K562 (cell line): ENCODE data around the gene SH3BGR. TPM values are rescaled to one million over a fixed set of nuclear protein-coding genes. Genes with fewer than 3 reads are reported as not detected.
A peak's percentile ranks its signal among the peaks of the same experiment; 100 is the strongest.

Experiments used
- ATAC-seq: fragments of 200-7000 bp; cut with Tn5 transposase; 3 replicates; pipeline ENCODE4 v1.9.1; 2020; ENCODE audit warnings: moderate library complexity
- BruUV-seq: library from RNA; stranded (reverse); fragments of 400-500 nt; replicated peaks from 2 replicates; lab custom pipeline; 2021; lab: Mats Ljungman, UMichigan
- CTCF ChIA-PET: fragments of 300-600 bp; formaldehyde crosslinking; extraction: SDS; loops from one replicate; lab custom pipeline; 2021; ENCODE audit warnings: low intra/inter-chr PET ratio; lab: Yijun Ruan, JAX
- POLR2A ChIA-PET: fragments of 300-600, 350-650 bp; sonication (Branson Sonifier 250); formaldehyde crosslinking; extraction: SDS; loops from one replicate; lab custom pipeline; 2021; ENCODE audit warnings: antibody characterized with exemption, inconsistent platforms; lab: Yijun Ruan, JAX
- DNase-seq, 4 experiments: peaks; one replicate each; pipeline versions ENCODE4 v3.0.0 to v3.0.0-alpha.2; 2011 to 2018; ENCODE audit warnings: low spot score in 3 of 4, mixed read lengths in 3 of 4; ENCODE audit errors: extremely low read depth in 1 of 4
- FAIRE-seq: peaks from 2 replicates; lab custom pipeline; 2011; peaks lifted over from hg19 to GRCh38; lab: Jason Lieb, UNC
- H2AFZ ChIP-seq: 2 replicates; pipeline ENCODE4 v1.6.0; 2011; ENCODE audit warnings: low read depth, low read length, control low read depth, inconsistent platforms
- H3K27ac ChIP-seq: fragments of 200-600 bp; 3 replicates; pipeline ENCODE4 v1.8.0; 2011; ENCODE audit warnings: low read depth, mild to moderate bottlenecking, control low read depth, inconsistent platforms, low read length, moderate library complexity, mixed read lengths; ENCODE audit errors: extremely low read depth
- H3K27me3 ChIP-seq, 2 experiments: fragments of 300-600 bp in 1 of 2; 2 replicates in 1 of 2; 3 replicates in 1 of 2; pipeline versions ENCODE4 v1.6.0 to v1.8.0; 2011; ENCODE audit warnings: inconsistent platforms in 2 of 2, low read length in 2 of 2, mild to moderate bottlenecking in 1 of 2, mixed read lengths in 1 of 2, moderate library complexity in 1 of 2; ENCODE audit not compliant: control insufficient read depth in 2 of 2, insufficient read depth in 2 of 2
- H3K36me3 ChIP-seq: fragments of 300-600 bp; 3 replicates; pipeline ENCODE4 v1.8.0; 2011; ENCODE audit warnings: mild to moderate bottlenecking, low read length, inconsistent platforms; ENCODE audit not compliant: control insufficient read depth, insufficient read depth
- H3K4me1 ChIP-seq, 2 experiments: fragments of 200-600 bp in 1 of 2; replicated peaks in 1 of 2; 2 replicates in 1 of 2; 3 replicates in 1 of 2; pipeline versions ENCODE4 v1.5.1 to v1.8.0; 2011; ENCODE audit warnings: inconsistent platforms in 2 of 2, low read length in 2 of 2, mild to moderate bottlenecking in 1 of 2, mixed read lengths in 1 of 2, moderate library complexity in 1 of 2; ENCODE audit not compliant: control insufficient read depth in 2 of 2, insufficient read depth in 2 of 2
- H3K4me2 ChIP-seq: 2 replicates; pipeline ENCODE4 v1.6.1; 2011; ENCODE audit warnings: low read length, control low read depth, inconsistent platforms, mixed read lengths; ENCODE audit not compliant: insufficient read depth
- H3K4me3 ChIP-seq: fragments of 200-600 bp; sonication (generic), shearing (Covaris generic); 2 replicates; pipeline ENCODE4 v1.5.1; 2016; ENCODE audit warnings: control low read depth, inconsistent platforms
- H3K79me2 ChIP-seq: fragments of 200-600 bp; 3 replicates; pipeline ENCODE4 v1.8.0; 2011; ENCODE audit warnings: low read length, inconsistent platforms; ENCODE audit not compliant: control insufficient read depth, insufficient read depth
- H3K9ac ChIP-seq, 2 experiments: 2 replicates each; pipeline versions ENCODE4 v1.6.0 to v1.6.1; 2011; ENCODE audit warnings: low read depth in 2 of 2, low read length in 2 of 2, control low read depth in 1 of 2, inconsistent platforms in 1 of 2, mild to moderate bottlenecking in 1 of 2, mixed read lengths in 1 of 2; ENCODE audit not compliant: insufficient read depth in 1 of 2
- H3K9me1 ChIP-seq: one replicate; pipeline ENCODE4 v1.6.0; 2011; ENCODE audit warnings: inconsistent platforms, mild to moderate bottlenecking, low read length, moderate library complexity; ENCODE audit not compliant: control insufficient read depth, insufficient read depth
- H3K9me3 ChIP-seq: replicated peaks from 2 replicates; pipeline ENCODE4 v1.5.1; 2011; ENCODE audit warnings: low read depth, low read length, inconsistent platforms; ENCODE audit not compliant: control insufficient read depth, insufficient read depth
- H4K20me1 ChIP-seq: replicated peaks from 2 replicates; pipeline ENCODE4 v1.6.1; 2011; ENCODE audit warnings: low read length, inconsistent platforms, mixed read lengths; ENCODE audit not compliant: control insufficient read depth, insufficient read depth
- CTCFL ChIP-seq: IDR thresholded peaks from 2 replicates; pipeline ENCODE4 v1.6.1; 2011; ENCODE audit warnings: borderline replicate concordance, low read depth, mild to moderate bottlenecking, moderate library complexity, low read length; ENCODE audit not compliant: insufficient read depth, poor library complexity, severe bottlenecking
- EHMT2 ChIP-seq: fragments of 450-650 bp; IDR thresholded peaks from 2 replicates; pipeline ENCODE4 v1.6.1; 2018; ENCODE audit warnings: antibody characterized with exemption
- FOXO4 ChIP-seq: fragments of 450-650 bp; formaldehyde crosslinking; IDR thresholded peaks from 2 replicates; pipeline ENCODE4 v1.4.0; 2020; ENCODE audit warnings: mild to moderate bottlenecking, moderate library complexity
- KAT7 ChIP-seq: sonication (generic); formaldehyde crosslinking; IDR thresholded peaks from 2 replicates; pipeline ENCODE4 v1.8.0; 2022; ENCODE audit warnings: missing genetic modification reagents, mild to moderate bottlenecking, borderline replicate concordance
- MYNN ChIP-seq, 2 experiments: sonication (generic); formaldehyde crosslinking in 1 of 2; IDR thresholded peaks; 2 replicates each; pipeline versions ENCODE4 v1.5.0 to v1.6.1; 2016 to 2020; ENCODE audit warnings: antibody characterized with exemption in 1 of 2, missing genetic modification reagents in 1 of 2
- SMARCA4 ChIP-seq: fragments of 450-650 bp; IDR thresholded peaks from 2 replicates; pipeline ENCODE4 v1.6.1; 2016
- SMARCE1 ChIP-seq: fragments of 450-650 bp; IDR thresholded peaks from 2 replicates; pipeline ENCODE4 v1.7.1; 2016; ENCODE audit warnings: mild to moderate bottlenecking
- TAL1 ChIP-seq: fragments of 450-650 bp; IDR thresholded peaks from 2 replicates; pipeline ENCODE4 v1.6.1; 2016; ENCODE audit warnings: mild to moderate bottlenecking
- TCFL5 ChIP-seq: fragments of 250-450 bp; sonication (Bioruptor Pico); conservative IDR thresholded peaks from 2 replicates; pipeline ENCODE4 v1.6.1; 2021; ENCODE audit warnings: mild to moderate bottlenecking, moderate library complexity, matching md5 sums
- WGBS: fragments of 100-300 bp; shearing (Covaris generic); methylation state at CpG from one replicate; pipeline ENCODE4 v1.1.6; 2016; ENCODE audit warnings: low coverage, mixed read lengths; ENCODE audit not compliant: insufficient coverage; ENCODE audit errors: missing lambda C conversion rate; 5-methylcytosine and 5-hydroxymethylcytosine counted together
- in situ Hi-C: fragments of 300-500 bp; cut with MboI; formaldehyde crosslinking; loops from 4 replicates; pipeline ENCODE4 v1.15.0; 2018; ENCODE audit warnings: inconsistent platforms, mixed read lengths
- intact Hi-C: fragments of 100-400 bp; cut with micrococcal nuclease; formaldehyde crosslinking; loops from 2 replicates; pipeline ENCODE4 v1.14.2; 2022
- polyA plus RNA-seq, 8 experiments: library from polyadenylated mRNA; depleted of rRNA in 4 of 8; stranded (reverse) in 5 of 8; unstranded in 3 of 8; fragments of >200 nt; fragmentation: Nextera tagmentation in 2 of 8; fragmentation: Illumina TruSeq in 1 of 8; extraction: Ambion mirVana in 2 of 8; extraction: Trizol in 1 of 8; gene quantifications; 2 replicates each; pipeline versions ENCODE4 v1.2.1 to v1.2.3, GENCODE V29; 2011 to 2014; ENCODE audit warnings: inconsistent platforms in 1 of 8, missing spikeins in 1 of 8
- total RNA-seq, 7 experiments: library from RNA; depleted of rRNA in 6 of 7; stranded (reverse); fragments of >200 nt in 6 of 7; fragmentation: Illumina TruSeq in 2 of 7; extraction: Trizol in 2 of 7; gene quantifications; 2 replicates each; pipeline versions ENCODE4 v1.2.1 to v1.2.3, GENCODE V29; 2011 to 2021; ENCODE audit warnings: low replicate concordance in 1 of 7
- TF ChIP-seq, protein P1 (sequence below): fragments of 450-650 bp; IDR thresholded peaks from 2 replicates; pipeline ENCODE4 v1.6.1; 2018; ENCODE audit not compliant: partially characterized antibody

SH3BGR gene
- total and polyA plus RNA-seq, 9 of the 15 experiments (the other 6 are each of a cell fraction or from before 2014, with no cell fraction given) = 6.6 to 42.9 (median 25.6) TPM

DNA sequence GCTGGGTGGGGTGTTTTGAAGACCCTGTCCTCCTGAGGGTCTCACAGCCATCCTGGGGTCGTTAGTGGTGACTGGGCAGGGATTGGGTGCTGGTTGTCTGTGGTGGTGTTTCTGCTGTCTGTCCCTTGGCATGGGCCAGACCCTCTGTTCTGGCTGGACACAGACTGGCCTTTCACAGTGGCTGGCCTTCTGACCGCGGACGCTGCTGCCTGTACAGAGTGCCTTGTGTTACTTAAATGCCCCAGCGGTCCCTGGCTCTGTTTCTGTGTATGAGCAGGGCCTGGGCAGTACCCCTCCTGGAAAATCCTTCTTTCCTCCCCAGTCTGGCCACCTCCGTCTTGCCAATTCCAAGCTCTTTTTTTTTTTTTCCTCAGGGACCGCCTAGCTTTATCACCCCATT, 50.9 kb downstream of the SH3BGR start (continued):
- TF ChIP-seq, protein P1, sequence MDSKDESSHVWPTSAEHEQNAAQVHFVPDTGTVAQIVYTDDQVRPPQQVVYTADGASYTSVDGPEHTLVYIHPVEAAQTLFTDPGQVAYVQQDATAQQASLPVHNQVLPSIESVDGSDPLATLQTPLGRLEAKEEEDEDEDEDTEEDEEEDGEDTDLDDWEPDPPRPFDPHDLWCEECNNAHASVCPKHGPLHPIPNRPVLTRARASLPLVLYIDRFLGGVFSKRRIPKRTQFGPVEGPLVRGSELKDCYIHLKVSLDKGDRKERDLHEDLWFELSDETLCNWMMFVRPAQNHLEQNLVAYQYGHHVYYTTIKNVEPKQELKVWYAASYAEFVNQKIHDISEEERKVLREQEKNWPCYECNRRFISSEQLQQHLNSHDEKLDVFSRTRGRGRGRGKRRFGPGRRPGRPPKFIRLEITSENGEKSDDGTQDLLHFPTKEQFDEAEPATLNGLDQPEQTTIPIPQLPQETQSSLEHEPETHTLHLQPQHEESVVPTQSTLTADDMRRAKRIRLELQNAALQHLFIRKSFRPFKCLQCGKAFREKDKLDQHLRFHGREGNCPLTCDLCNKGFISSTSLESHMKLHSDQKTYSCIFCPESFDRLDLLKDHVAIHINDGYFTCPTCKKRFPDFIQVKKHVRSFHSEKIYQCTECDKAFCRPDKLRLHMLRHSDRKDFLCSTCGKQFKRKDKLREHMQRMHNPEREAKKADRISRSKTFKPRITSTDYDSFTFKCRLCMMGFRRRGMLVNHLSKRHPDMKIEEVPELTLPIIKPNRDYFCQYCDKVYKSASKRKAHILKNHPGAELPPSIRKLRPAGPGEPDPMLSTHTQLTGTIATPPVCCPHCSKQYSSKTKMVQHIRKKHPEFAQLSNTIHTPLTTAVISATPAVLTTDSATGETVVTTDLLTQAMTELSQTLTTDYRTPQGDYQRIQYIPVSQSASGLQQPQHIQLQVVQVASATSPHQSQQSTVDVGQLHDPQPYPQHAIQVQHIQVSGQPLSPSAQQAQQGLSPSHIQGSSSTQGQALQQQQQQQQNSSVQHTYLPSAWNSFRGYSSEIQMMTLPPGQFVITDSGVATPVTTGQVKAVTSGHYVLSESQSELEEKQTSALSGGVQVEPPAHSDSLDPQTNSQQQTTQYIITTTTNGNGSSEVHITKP = no peak
- no peak for TF ChIP-seq SMARCE1

DNA sequence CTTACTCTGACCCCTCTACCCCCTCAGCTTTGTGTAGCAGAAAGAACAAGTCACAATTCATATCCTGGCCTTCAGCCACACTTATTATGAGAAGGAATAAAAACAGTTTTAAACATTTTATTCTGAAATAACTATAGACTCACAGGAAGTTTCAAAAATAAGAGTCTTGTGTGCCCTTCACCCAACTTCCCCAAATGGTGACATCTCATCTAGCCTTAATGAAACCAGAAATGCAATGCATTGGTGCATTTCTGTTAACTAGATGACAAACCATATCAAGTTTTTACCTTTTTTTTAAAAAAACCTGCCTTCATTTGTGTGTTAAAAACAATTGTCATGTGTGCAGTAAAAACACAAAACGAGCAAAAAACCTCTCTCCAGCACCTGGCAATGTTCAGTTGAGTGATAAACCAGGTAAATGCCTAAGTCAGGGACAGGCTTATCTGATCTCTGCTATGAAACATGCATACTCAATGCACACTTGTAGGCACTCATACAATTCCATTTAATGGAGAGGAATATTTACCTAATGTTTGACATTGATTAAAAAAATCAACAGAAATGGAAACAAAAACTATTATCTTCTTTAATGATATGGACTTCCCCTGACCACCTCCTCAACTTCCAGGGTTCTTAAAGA, 51.5 kb downstream of the SH3BGR start:
- ChIA-PET POLR2A (interaction anchor here (0.6 kb wide), 1 partner anchor 51 kb away, joined by 3 read pairs; no protein-coding TSS in a partner anchor), CTCF (no interaction called here)
- no peaks in the 10 kb centered on the region for H3K27me3 ChIP-seq
- H3K4me1 ChIP-seq = no peaks in the 10 kb centered on the region
- no peaks in the 10 kb centered on the region for H3K9me1 ChIP-seq
- no peak for FAIRE-seq
- in situ Hi-C loops (no loop called here), intact Hi-C loops (no loop called here)
- no peaks in the 10 kb centered on the region; the same call in 1 of the 2 replicates for H4K20me1 ChIP-seq
- no peak overlapping the region for H3K9ac ChIP-seq
- 6% methylated on average over 1 of the region's 1 CpG for WGBS
- H3K36me3 ChIP-seq = no peaks in the 10 kb centered on the region
- no peak overlapping the region for H3K4me2 ChIP-seq
- BruUV-seq = no TSS peak
- no peak overlapping the region for H2AFZ ChIP-seq
- no peak for DNase-seq
- ATAC-seq = no peak
- no peak overlapping the region for H3K4me3 ChIP-seq
- H3K27ac ChIP-seq = no peak overlapping the region
- TF ChIP-seq TCFL5 (CRISPR knock-in tag) (no peak), KAT7 (CRISPR knock-in tag) (no peak), FOXO4 (no peak), EHMT2 (no peak), MYNN (IDR thresholded peaks at IDR 0.05) (peak; percentile 67; the same call in 1 of the 2 replicates), MYNN (CRISPR knock-in tag; IDR thresholded peaks at IDR 0.05) (no peak), SMARCA4 (no peak), TAL1 (no peak), CTCFL (no peak)
- no peaks in the 10 kb centered on the region for H3K9me3 ChIP-seq
- H3K79me2 ChIP-seq = no peaks in the 10 kb centered on the region
